ENCODE data around the gene GAPT.

DNA sequence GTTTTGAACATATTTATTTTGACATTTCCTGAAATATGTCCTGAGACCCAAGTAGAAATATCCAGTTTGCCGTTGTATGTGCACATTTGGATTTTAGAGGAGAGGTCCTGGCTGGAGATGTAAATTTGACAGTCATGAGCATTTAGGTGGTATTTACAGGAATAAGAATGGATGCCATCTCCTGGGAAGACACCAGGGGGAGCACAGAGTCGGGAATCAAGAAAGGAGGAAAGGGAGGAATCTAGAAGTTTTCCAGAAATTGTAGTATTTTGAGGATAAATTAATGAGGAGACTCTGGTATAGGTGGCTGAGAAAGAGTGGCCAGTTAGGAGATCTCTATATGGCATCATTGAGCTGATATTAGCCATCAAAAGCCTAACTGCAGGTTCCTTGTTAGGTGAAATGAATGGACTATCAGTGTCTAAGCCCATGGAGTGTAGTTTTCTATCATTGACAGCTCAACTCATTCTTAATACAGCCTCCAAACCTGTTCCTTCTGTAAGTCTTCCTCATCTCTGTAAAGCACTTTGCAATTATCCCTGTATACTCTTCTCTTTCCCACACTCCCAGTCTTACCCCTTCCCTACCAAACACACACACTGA, 7.2 kb downstream of the GAPT start:
- TF ChIP-seq EP300 (IDR thresholded peaks at IDR 0.05; ENCODE audit: borderline replicate concordance in 1 of 2, low read depth in 1 of 2, low read length in 1 of 2) (no peak), RAD21 (IDR thresholded peaks at IDR 0.05; ENCODE audit: low read length) (peak; percentile 85), GABPA (IDR thresholded peaks at IDR 0.05; ENCODE audit: low read depth) (no peak), SIN3A (IDR thresholded peaks at IDR 0.05; ENCODE audit: borderline replicate concordance, low read depth, low read length) (no peak), JUND (IDR thresholded peaks at IDR 0.05) (no peak), POLR2AphosphoS5 (IDR thresholded peaks at IDR 0.05; ENCODE audit: low read depth, low read length) (no peak), YY1 (IDR thresholded peaks at IDR 0.05; ENCODE audit: low read depth) (no peak), MXI1 (IDR thresholded peaks at IDR 0.05; ENCODE audit: low read depth, low read length) (no peak)
- TF ChIP-seq, protein P1, sequence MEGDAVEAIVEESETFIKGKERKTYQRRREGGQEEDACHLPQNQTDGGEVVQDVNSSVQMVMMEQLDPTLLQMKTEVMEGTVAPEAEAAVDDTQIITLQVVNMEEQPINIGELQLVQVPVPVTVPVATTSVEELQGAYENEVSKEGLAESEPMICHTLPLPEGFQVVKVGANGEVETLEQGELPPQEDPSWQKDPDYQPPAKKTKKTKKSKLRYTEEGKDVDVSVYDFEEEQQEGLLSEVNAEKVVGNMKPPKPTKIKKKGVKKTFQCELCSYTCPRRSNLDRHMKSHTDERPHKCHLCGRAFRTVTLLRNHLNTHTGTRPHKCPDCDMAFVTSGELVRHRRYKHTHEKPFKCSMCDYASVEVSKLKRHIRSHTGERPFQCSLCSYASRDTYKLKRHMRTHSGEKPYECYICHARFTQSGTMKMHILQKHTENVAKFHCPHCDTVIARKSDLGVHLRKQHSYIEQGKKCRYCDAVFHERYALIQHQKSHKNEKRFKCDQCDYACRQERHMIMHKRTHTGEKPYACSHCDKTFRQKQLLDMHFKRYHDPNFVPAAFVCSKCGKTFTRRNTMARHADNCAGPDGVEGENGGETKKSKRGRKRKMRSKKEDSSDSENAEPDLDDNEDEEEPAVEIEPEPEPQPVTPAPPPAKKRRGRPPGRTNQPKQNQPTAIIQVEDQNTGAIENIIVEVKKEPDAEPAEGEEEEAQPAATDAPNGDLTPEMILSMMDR (IDR thresholded peaks at IDR 0.05), result peak; percentile 82
- TF ChIP-seq, protein P2, sequence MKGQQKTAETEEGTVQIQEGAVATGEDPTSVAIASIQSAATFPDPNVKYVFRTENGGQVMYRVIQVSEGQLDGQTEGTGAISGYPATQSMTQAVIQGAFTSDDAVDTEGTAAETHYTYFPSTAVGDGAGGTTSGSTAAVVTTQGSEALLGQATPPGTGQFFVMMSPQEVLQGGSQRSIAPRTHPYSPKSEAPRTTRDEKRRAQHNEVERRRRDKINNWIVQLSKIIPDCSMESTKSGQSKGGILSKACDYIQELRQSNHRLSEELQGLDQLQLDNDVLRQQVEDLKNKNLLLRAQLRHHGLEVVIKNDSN (IDR thresholded peaks at IDR 0.05; ENCODE audit: borderline replicate concordance, low read depth), result no peak
- TF ChIP-seq, protein P3, sequence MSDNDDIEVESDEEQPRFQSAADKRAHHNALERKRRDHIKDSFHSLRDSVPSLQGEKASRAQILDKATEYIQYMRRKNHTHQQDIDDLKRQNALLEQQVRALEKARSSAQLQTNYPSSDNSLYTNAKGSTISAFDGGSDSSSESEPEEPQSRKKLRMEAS (IDR thresholded peaks at IDR 0.05; ENCODE audit: low read depth), result no peak
- TF ChIP-seq, protein P4, sequence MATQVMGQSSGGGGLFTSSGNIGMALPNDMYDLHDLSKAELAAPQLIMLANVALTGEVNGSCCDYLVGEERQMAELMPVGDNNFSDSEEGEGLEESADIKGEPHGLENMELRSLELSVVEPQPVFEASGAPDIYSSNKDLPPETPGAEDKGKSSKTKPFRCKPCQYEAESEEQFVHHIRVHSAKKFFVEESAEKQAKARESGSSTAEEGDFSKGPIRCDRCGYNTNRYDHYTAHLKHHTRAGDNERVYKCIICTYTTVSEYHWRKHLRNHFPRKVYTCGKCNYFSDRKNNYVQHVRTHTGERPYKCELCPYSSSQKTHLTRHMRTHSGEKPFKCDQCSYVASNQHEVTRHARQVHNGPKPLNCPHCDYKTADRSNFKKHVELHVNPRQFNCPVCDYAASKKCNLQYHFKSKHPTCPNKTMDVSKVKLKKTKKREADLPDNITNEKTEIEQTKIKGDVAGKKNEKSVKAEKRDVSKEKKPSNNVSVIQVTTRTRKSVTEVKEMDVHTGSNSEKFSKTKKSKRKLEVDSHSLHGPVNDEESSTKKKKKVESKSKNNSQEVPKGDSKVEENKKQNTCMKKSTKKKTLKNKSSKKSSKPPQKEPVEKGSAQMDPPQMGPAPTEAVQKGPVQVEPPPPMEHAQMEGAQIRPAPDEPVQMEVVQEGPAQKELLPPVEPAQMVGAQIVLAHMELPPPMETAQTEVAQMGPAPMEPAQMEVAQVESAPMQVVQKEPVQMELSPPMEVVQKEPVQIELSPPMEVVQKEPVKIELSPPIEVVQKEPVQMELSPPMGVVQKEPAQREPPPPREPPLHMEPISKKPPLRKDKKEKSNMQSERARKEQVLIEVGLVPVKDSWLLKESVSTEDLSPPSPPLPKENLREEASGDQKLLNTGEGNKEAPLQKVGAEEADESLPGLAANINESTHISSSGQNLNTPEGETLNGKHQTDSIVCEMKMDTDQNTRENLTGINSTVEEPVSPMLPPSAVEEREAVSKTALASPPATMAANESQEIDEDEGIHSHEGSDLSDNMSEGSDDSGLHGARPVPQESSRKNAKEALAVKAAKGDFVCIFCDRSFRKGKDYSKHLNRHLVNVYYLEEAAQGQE (IDR thresholded peaks at IDR 0.05; ENCODE audit: low read depth, low read length), result no peak
- TF ChIP-seq, protein P5, sequence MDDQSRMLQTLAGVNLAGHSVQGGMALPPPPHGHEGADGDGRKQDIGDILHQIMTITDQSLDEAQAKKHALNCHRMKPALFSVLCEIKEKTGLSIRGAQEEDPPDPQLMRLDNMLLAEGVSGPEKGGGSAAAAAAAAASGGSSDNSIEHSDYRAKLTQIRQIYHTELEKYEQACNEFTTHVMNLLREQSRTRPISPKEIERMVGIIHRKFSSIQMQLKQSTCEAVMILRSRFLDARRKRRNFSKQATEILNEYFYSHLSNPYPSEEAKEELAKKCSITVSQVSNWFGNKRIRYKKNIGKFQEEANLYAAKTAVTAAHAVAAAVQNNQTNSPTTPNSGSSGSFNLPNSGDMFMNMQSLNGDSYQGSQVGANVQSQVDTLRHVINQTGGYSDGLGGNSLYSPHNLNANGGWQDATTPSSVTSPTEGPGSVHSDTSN (IDR thresholded peaks at IDR 0.05), result no peak
- TF ChIP-seq, protein P6, sequence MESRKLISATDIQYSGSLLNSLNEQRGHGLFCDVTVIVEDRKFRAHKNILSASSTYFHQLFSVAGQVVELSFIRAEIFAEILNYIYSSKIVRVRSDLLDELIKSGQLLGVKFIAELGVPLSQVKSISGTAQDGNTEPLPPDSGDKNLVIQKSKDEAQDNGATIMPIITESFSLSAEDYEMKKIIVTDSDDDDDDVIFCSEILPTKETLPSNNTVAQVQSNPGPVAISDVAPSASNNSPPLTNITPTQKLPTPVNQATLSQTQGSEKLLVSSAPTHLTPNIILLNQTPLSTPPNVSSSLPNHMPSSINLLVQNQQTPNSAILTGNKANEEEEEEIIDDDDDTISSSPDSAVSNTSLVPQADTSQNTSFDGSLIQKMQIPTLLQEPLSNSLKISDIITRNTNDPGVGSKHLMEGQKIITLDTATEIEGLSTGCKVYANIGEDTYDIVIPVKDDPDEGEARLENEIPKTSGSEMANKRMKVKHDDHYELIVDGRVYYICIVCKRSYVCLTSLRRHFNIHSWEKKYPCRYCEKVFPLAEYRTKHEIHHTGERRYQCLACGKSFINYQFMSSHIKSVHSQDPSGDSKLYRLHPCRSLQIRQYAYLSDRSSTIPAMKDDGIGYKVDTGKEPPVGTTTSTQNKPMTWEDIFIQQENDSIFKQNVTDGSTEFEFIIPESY (IDR thresholded peaks at IDR 0.05; ENCODE audit: borderline replicate concordance, low read depth), result no peak

Data from SK-N-SH (cell line).